ENCODE measurements around the gene ALK.

Gene ALK

DNA sequence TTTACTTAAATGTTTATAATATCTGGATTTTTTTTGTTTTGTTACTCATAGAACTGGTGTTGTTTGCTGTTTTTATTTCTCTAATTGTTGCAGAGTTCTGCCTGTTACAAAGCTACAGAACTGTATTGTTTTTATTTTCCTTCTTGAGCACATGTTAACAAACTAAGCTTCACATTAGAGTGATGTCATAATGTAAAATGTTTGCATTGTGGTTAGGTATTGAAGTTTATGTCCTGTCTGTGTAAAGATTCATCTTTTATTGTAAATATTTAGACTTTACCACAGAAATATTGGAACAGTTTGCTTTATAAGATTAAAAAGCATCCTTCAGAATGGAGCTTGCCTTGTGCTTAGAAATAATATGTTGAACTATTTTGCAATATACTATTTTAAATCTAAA lies 738.5 kb downstream of the ALK start:
- POLR2A ChIA-PET: no interaction called here
- H3K4me3 ChIP-seq (ENCODE audit: low read depth, low read length): no peak overlapping the region
- no peaks in the 10 kb centered on the region for H3K4me1 ChIP-seq (ENCODE audit: control insufficient read depth, insufficient read depth, low read length)
- H3K9me3 ChIP-seq (ENCODE audit: control insufficient read depth, insufficient read depth, low read depth, low read length): no peaks in the 10 kb centered on the region
- CTCF ChIA-PET: interaction anchor here (0.6 kb wide), 1 partner anchor 489 kb away, joined by 3 read pairs; no protein-coding TSS in a partner anchor
- H3K27ac ChIP-seq (ENCODE audit: extremely low read depth, low read depth, low read length): no peak overlapping the region
- TF ChIP-seq ZNF629 (tag by site-specific recombination; IDR thresholded peaks at IDR 0.05) (no peak), ZNF558 (tag by site-specific recombination; IDR thresholded peaks at IDR 0.05) (no peak)
- TF ChIP-seq, protein P1, sequence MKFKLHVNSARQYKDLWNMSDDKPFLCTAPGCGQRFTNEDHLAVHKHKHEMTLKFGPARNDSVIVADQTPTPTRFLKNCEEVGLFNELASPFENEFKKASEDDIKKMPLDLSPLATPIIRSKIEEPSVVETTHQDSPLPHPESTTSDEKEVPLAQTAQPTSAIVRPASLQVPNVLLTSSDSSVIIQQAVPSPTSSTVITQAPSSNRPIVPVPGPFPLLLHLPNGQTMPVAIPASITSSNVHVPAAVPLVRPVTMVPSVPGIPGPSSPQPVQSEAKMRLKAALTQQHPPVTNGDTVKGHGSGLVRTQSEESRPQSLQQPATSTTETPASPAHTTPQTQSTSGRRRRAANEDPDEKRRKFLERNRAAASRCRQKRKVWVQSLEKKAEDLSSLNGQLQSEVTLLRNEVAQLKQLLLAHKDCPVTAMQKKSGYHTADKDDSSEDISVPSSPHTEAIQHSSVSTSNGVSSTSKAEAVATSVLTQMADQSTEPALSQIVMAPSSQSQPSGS (tag by site-specific recombination; IDR thresholded peaks at IDR 0.05; ENCODE audit: low read depth): peak; percentile 50; the same call in 1 of the 2 replicates
- H3K36me3 ChIP-seq (ENCODE audit: control insufficient read depth in 2 of 2, insufficient read depth in 1 of 2, low read length in 2 of 2): peaks cover 3 to 12% of the 10 kb centered on the region in 2 experiments; a peak in 2 of 3 replicates

DNA sequence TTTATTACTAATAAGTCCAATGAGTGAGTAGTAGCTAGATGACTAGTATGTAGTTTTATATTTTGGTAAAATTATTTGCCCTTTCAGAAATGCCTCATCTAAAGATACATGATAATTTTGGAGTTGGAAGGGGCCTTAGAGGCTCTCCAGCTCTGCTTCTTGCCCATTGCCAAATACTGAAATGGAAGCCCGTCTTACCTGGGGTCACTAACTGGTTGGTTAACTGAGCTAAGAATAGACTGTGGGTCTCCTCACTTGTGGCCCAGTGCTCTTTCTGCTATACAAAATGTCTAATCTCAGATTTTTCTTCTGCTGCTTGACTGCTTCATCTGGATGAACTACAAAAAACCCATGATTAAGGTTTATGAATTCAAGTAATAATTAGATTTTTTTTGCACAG lies 739.1 kb downstream of the ALK start:
- POLR2A ChIA-PET: no interaction called here
- H3K27ac ChIP-seq (ENCODE audit: extremely low read depth, low read depth, low read length): no peak overlapping the region

More for the DNA sequence above, 739.1 kb downstream of the ALK start:
- no peak overlapping the region for H3K4me3 ChIP-seq (ENCODE audit: low read depth, low read length)
- no peaks in the 10 kb centered on the region for H3K9me3 ChIP-seq (ENCODE audit: control insufficient read depth, insufficient read depth, low read depth, low read length)
- no peak for TF ChIP-seq ZNF747 (tag by site-specific recombination; IDR thresholded peaks at IDR 0.05)
- no peak for TF ChIP-seq KLF9 (tag by site-specific recombination; IDR thresholded peaks at IDR 0.05; ENCODE audit: low read depth)
- no peak for TF ChIP-seq ZNF558 (tag by site-specific recombination; IDR thresholded peaks at IDR 0.05)
- TF ChIP-seq, protein P2, sequence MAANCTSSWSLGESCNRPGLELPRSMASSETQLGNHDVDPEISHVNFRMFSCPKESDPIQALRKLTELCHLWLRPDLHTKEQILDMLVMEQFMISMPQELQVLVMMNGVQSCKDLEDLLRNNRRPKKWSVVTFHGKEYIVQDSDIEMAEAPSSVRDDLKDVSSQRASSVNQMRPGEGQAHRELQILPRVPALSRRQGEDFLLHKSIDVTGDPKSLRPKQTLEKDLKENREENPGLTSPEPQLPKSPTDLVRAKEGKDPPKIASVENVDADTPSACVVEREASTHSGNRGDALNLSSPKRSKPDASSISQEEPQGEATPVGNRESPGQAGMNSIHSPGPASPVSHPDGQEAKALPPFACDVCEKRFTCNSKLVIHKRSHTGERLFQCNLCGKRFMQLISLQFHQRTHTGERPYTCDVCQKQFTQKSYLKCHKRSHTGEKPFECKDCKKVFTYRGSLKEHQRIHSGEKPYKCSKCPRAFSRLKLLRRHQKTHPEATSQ (tag by site-specific recombination; IDR thresholded peaks at IDR 0.05): no peak
- TF ChIP-seq, protein P3, sequence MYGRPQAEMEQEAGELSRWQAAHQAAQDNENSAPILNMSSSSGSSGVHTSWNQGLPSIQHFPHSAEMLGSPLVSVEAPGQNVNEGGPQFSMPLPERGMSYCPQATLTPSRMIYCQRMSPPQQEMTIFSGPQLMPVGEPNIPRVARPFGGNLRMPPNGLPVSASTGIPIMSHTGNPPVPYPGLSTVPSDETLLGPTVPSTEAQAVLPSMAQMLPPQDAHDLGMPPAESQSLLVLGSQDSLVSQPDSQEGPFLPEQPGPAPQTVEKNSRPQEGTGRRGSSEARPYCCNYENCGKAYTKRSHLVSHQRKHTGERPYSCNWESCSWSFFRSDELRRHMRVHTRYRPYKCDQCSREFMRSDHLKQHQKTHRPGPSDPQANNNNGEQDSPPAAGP (tag by site-specific recombination; IDR thresholded peaks at IDR 0.05): no peak
- no peak for TF ChIP-seq GFI1B (tag by site-specific recombination; IDR thresholded peaks at IDR 0.05)
- TF ChIP-seq ZNF785 (tag by site-specific recombination; IDR thresholded peaks at IDR 0.05): no peak
- no peak; the same call in 1 of the 2 replicates for TF ChIP-seq SCRT2 (tag by site-specific recombination; IDR thresholded peaks at IDR 0.05)
- TF ChIP-seq, protein P4, sequence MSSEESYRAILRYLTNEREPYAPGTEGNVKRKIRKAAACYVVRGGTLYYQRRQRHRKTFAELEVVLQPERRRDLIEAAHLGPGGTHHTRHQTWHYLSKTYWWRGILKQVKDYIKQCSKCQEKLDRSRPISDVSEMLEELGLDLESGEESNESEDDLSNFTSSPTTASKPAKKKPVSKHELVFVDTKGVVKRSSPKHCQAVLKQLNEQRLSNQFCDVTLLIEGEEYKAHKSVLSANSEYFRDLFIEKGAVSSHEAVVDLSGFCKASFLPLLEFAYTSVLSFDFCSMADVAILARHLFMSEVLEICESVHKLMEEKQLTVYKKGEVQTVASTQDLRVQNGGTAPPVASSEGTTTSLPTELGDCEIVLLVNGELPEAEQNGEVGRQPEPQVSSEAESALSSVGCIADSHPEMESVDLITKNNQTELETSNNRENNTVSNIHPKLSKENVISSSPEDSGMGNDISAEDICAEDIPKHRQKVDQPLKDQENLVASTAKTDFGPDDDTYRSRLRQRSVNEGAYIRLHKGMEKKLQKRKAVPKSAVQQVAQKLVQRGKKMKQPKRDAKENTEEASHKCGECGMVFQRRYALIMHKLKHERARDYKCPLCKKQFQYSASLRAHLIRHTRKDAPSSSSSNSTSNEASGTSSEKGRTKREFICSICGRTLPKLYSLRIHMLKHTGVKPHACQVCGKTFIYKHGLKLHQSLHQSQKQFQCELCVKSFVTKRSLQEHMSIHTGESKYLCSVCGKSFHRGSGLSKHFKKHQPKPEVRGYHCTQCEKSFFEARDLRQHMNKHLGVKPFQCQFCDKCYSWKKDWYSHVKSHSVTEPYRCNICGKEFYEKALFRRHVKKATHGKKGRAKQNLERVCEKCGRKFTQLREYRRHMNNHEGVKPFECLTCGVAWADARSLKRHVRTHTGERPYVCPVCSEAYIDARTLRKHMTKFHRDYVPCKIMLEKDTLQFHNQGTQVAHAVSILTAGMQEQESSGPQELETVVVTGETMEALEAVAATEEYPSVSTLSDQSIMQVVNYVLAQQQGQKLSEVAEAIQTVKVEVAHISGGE (tag by site-specific recombination; conservative IDR thresholded peaks at IDR 0.05; ENCODE audit: low read depth): no peak
- no peak for TF ChIP-seq ZNF366 (tag by site-specific recombination; conservative IDR thresholded peaks at IDR 0.05)
- TF ChIP-seq ZNF560 (tag by site-specific recombination; IDR thresholded peaks at IDR 0.05; ENCODE audit: borderline replicate concordance): no peak
- no peak for TF ChIP-seq ZNF423 (tag by site-specific recombination; IDR thresholded peaks at IDR 0.05)
- TF ChIP-seq, protein P5, sequence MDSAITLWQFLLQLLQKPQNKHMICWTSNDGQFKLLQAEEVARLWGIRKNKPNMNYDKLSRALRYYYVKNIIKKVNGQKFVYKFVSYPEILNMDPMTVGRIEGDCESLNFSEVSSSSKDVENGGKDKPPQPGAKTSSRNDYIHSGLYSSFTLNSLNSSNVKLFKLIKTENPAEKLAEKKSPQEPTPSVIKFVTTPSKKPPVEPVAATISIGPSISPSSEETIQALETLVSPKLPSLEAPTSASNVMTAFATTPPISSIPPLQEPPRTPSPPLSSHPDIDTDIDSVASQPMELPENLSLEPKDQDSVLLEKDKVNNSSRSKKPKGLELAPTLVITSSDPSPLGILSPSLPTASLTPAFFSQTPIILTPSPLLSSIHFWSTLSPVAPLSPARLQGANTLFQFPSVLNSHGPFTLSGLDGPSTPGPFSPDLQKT (IDR thresholded peaks at IDR 0.05; ENCODE audit: borderline replicate concordance, low read depth, low read length): no peak
- no peak for TF ChIP-seq ZNF239 (tag by site-specific recombination; IDR thresholded peaks at IDR 0.05)
- CTCF ChIA-PET: interaction anchor here (0.6 kb wide), 1 partner anchor 1475 kb away, joined by 4 read pairs; no protein-coding TSS in a partner anchor
- H3K4me1 ChIP-seq (ENCODE audit: control insufficient read depth, insufficient read depth, low read length): no peaks in the 10 kb centered on the region
- peaks cover 3 to 11% of the 10 kb centered on the region in 2 experiments; a peak in 2 of 3 replicates for H3K36me3 ChIP-seq (ENCODE audit: control insufficient read depth in 2 of 2, insufficient read depth in 1 of 2, low read length in 2 of 2)

Measured in HEK293 (cell line).